Activated T-cell treated with anti-CD3 and anti-CD28 coated beads, Interleukin-2, amount 50 U/mL, for 4 hours (primary cell): ENCODE data around the gene TMEM266. TPM values are rescaled to one million over a fixed set of nuclear protein-coding genes. Genes with fewer than 3 reads are reported as not detected.

Source experiments
- ATAC-seq, 2 donors: fragments of 200-7000 bp; cut with Tn5 transposase; one replicate each; pipeline ENCODE4 v1.10.0; 2021
- DNase-seq: peaks from one replicate; pipeline ENCODE4 v3.0.0-alpha.2; 2020
- H3K27me3 Mint-ChIP-seq: one replicate; pipeline ENCODE4 v1.8.0; 2021; ENCODE audit warnings: low read depth, mixed read lengths
- H3K36me3 Mint-ChIP-seq: one replicate; pipeline ENCODE4 v1.8.0; 2022; ENCODE audit warnings: mixed read lengths; ENCODE audit not compliant: insufficient read depth
- H3K4me1 Mint-ChIP-seq: one replicate; pipeline ENCODE4 v1.8.0; 2021; ENCODE audit warnings: low read depth, mixed read lengths
- H3K4me3 Mint-ChIP-seq: one replicate; pipeline ENCODE4 v1.8.0; 2021; ENCODE audit warnings: mild to moderate bottlenecking, moderate library complexity, mixed read lengths
- H3K9me3 Mint-ChIP-seq: one replicate; pipeline ENCODE4 v1.8.0; 2021; ENCODE audit warnings: mixed read lengths
- total RNA-seq, 3 donors: library from RNA; stranded (reverse); gene quantifications; one replicate each; pipeline ENCODE4 v1.2.1, GENCODE V29; 2021

The TMEM266 gene
- total RNA-seq, 3 donors from 2014 or later = 0.11 to 0.13 TPM; not detected in 1

DNA sequence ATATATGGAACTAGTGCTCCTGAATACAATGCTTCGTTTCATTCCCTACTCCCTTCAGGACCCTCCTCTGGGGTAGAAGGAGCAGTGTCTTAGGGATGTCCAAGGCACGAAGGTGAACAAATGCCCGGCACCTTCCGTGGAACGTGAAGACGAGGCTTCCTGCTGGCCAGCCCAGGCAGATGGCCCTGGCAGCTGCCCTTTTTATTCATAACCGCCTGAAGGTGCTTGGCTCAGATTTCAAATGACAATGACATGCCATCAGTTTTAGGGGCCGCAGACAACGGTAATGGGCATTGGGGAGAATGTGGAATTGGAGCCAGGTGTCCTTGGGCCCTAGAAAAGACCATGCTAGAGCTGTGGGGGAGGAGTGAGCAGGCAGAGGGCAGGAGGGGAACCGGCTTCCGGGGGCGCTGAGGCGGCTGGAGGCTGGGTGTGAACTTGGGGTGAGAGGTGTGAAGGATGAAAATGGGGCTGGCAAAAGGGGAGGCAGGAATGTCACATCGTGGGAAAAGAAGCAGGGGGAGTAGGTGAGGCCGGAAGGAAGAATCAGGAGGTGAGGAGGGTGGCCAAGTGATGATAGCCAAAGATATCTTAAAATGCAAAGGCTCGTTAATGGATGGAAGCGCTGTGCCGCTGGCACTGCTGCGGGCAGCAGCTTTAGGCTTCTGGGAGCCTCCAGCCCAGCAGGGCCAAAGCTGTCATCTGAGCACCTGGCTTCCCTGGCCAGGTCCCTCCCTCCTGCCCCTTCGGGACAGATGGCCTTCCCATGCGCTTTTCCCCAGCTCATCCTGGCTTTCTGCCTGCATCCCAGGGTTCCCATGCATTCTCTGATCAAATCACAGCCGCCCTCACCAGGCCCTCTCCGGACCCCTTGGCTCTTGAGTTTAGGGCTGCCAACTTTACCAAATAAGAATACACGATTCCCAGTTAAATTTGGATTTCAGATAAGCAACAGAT, 93.7 kb downstream of the TMEM266 start:
- H3K4me1 Mint-ChIP-seq = peaks cover 13% of the 10 kb centered on the region
- no peak overlapping the region for H3K4me3 Mint-ChIP-seq
- H3K9me3 Mint-ChIP-seq = no peaks in the 10 kb centered on the region
- H3K36me3 Mint-ChIP-seq = no peaks in the 10 kb centered on the region
- DNase-seq (no peak), ATAC-seq (no peak)
- no peaks in the 10 kb centered on the region for H3K27me3 Mint-ChIP-seq

DNA sequence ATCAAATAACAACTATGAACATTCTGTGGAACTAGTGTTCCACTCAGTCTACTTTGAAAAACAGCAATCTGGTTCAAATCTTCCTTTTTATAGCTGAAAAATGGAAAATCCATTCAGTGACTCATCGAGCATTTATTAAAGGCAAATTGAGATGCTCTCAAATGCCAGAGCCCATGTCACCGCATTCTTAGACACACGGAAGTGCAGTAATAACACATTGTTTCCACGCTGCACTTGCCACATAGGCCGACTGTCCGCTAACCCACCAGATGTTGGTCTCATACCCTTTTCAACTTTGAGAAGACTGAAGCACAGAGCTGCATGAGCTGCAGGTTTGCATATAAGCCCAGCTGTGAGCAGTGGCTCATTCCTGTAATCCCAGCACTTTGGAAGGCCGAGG, 95.9 kb downstream of the TMEM266 start:
- H3K9me3 Mint-ChIP-seq = no peaks in the 10 kb centered on the region
- H3K4me1 Mint-ChIP-seq = peaks cover 8% of the 10 kb centered on the region
- no peaks in the 10 kb centered on the region for H3K36me3 Mint-ChIP-seq
- DNase-seq = no peak
- H3K27me3 Mint-ChIP-seq = no peaks in the 10 kb centered on the region
- ATAC-seq = no peak
- H3K4me3 Mint-ChIP-seq = no peak overlapping the region

DNA sequence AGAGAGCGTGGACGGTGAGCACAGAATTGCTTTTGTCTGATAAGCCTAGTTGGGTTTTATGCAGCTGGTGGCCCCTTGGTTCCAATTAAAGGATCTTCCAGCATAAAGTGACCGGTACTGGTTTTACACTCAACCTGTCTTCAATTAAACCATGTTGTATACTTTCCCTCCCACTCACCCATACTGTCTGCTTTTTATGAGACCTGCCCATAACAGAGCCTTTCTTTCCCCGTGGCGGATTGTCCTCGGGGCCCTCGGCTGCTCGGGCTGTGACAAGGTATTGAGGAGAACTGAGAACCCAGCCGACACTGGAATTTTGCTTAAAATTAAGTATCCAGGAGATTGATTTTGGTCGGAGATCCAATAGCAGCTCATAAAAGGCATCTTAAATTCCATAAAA, 98.4 kb downstream of the TMEM266 start:
- H3K27me3 Mint-ChIP-seq = peaks cover 3% of the 10 kb centered on the region
- ATAC-seq (no peak), DNase-seq (no peak)
- H3K9me3 Mint-ChIP-seq = no peaks in the 10 kb centered on the region
- peaks cover 2% of the 10 kb centered on the region for H3K4me1 Mint-ChIP-seq
- H3K36me3 Mint-ChIP-seq = no peaks in the 10 kb centered on the region
- no peak overlapping the region for H3K4me3 Mint-ChIP-seq

DNA sequence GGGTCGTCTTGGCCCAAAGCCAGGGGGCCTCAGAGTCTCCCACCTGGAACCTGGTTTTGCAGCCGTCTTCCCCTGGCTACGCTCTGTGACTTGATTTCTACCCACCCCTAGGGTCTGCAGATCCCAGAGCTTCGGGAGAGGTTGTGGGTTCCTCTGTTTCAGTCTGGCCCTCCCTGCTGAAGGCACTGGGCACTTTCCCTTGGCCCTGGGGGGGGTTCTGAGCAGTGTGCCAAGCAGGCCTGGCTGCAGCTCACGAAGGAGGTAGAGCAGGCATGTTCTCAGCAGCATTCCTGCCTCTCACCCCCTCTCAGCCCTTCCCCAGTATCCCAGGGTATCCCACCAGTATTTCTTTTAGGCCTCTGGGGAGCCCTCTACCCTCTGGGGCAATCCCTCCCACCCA, 99.0 kb downstream of the TMEM266 start:
- ATAC-seq (no peak), DNase-seq (no peak)
- Mint-ChIP-seq H3K4me3 (no peak overlapping the region), H3K27me3 (peaks cover 3% of the 10 kb centered on the region), H3K4me1 (peaks cover 2% of the 10 kb centered on the region), H3K36me3 (no peaks in the 10 kb centered on the region), H3K9me3 (no peaks in the 10 kb centered on the region)

DNA sequence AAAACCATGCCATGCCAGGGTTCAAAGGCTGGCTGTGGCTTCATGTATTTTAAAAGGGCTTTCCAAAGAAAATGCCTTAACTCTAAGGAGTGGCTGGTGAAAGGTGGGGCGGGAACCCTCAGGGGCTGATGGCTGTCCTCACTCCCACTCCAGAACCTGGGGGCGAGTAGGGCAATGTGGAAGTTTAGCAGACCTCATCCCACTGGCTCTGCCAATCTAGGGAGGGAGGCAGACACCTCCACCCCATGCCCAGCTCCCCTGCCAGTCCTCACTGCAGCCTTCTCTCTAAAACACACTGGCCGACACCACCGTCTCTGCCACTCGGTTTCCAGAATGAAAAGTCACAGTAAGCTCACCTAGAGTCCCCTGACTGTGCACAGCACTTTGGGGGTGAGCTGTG, 99.5 kb downstream of the TMEM266 start:
- peaks cover 2% of the 10 kb centered on the region for H3K4me1 Mint-ChIP-seq
- H3K36me3 Mint-ChIP-seq = no peaks in the 10 kb centered on the region
- no peak overlapping the region for H3K4me3 Mint-ChIP-seq
- no peaks in the 10 kb centered on the region for H3K9me3 Mint-ChIP-seq
- peaks cover 3% of the 10 kb centered on the region for H3K27me3 Mint-ChIP-seq
- DNase-seq (no peak), ATAC-seq (no peak)

DNA sequence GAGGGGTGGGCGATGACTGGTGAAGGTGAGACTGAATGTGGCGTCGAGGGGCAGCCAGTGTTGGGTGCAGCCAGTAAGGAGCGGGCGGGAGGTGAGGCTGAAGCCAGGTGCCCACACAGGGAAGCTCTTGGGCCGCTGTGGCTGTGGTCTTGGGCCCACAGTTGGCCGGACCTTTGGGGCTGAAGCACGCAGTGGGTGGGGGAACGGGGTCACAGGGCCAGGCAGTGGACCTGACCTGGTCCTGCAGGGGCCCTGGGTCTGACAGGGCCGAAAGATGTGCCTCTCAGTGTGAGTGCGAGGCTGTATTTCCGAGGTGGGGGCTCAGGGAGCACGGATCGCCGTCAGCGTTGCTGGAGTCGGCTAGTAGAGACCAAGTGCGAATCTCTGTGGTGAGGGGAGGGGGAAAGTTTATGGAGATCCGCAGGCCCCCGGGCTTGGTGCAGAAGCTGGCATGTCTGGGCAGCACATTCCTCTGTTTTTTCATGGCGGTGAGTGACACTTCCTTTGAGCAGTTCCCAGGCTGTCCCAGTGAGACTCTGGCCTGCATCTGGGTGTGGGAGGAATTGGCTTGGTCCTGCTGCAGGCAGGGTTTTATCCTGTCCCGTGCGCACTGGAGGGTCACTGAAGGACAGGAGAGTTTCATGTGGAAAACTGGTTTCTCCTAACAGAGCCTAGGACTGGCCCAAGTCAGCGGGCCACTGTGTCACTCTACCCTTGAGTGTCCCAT, 100.8 kb downstream of the TMEM266 start:
- Mint-ChIP-seq H3K27me3 (peaks cover 3% of the 10 kb centered on the region), H3K36me3 (no peaks in the 10 kb centered on the region), H3K4me1 (no peaks in the 10 kb centered on the region), H3K4me3 (no peak overlapping the region), H3K9me3 (no peaks in the 10 kb centered on the region)
- no peak for DNase-seq
- ATAC-seq = no peak

DNA sequence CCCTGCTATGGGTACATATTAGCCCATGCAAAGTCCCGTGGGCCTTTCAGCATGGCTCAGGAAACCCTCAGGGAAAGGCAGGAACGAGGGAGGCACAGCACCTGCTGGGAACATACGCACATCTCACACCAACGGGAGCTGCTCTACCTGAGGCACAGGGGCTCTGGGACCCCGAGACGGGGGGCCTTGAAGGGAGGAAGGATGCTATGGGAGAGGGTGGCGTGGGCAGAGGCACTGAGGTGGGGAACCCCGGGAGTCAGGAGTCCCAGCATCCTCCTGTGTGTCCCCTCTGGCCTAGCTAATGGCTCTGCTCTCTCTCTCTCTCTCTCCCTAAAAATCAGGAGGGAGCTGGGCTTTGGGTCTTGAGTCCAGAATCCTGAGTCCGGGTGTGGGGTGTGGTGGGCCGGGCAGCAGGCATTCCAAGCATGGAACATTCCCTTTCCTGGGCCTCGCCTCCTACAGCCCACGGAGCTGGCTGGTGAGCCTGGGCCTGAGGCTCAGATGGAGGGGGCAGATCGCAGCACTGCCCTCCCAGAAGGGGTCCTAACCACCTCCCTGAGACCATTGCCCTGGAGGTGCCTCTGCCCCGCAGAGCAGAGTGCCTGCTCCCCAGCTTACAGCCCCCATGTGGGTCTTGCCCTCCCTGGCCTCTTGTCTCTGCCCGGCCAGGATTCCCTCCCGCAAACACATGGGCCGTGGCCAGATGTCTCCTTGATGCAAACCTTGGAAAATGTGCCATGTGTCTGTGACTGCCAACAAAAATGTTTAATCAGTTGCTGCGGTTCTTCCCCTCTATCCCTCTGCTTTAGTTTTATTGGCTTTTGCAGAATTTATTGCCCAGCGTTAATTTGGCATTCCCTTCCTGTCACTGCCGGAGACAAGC, 101.6 kb downstream of the TMEM266 start:
- no peaks in the 10 kb centered on the region for H3K36me3 Mint-ChIP-seq
- no peaks in the 10 kb centered on the region for H3K4me1 Mint-ChIP-seq
- H3K27me3 Mint-ChIP-seq = peaks cover 3% of the 10 kb centered on the region
- DNase-seq = no peak
- H3K9me3 Mint-ChIP-seq = no peaks in the 10 kb centered on the region
- H3K4me3 Mint-ChIP-seq = no peak overlapping the region
- ATAC-seq = no peak

DNA sequence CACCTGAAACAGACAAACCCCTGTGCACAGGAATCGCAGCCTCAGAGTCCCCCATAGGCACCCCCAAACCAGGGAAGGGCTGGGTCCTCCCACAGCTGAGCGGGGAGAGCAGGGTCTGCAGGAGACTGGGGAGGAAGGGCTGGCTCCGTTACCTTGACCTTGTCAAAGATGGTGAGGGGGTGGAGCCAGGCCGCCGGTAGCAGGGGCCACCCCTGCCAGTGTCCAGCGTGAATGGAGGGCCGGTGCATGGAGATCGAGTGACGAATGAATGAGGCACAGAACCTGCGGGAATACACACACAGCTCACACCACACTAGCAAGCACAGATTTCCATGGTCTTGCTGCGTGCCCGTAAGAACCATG, 102.2 kb downstream of the TMEM266 start:
- Mint-ChIP-seq H3K4me1 (no peaks in the 10 kb centered on the region), H3K4me3 (no peak overlapping the region), H3K27me3 (peaks cover 3% of the 10 kb centered on the region), H3K9me3 (no peaks in the 10 kb centered on the region), H3K36me3 (no peaks in the 10 kb centered on the region)
- no peak for ATAC-seq
- DNase-seq = no peak

DNA sequence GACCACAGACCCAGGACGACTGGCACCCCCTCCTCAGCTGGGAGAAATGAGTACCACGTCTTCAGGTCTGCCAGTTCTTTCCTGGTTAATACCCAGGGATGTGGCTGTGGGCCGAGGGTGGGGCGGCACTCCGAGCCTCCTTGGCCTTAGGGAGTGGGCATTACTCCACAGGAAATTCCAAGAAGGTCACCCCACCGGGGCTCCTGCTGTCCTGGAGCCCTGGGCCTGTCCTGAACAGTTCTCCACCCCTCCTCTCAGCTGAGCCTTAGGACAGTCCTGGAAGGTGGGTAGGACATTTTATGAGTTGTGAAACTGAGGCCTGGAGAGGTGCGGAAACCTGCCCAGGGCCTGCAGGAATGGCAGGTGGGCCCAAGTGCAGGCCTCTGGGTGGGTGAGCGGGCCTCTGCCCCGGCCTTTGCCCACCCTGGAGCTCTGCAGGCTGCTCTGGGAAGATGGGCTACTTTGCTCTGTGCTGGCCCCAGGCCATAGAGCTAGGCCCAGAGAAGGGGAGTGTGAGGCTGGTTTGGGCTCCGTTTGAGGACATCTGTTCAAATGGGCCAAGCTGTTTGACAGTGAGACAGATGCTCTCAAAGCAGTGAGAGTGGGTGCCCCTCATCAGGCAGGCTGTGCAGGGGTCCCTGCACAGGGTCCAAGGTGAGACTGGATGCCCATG, 103.1 kb downstream of the TMEM266 start:
- no peak overlapping the region for H3K4me3 Mint-ChIP-seq
- H3K27me3 Mint-ChIP-seq = peaks cover 3% of the 10 kb centered on the region
- ATAC-seq (no peak), DNase-seq (no peak)
- no peaks in the 10 kb centered on the region for H3K9me3 Mint-ChIP-seq
- no peaks in the 10 kb centered on the region for H3K4me1 Mint-ChIP-seq
- no peaks in the 10 kb centered on the region for H3K36me3 Mint-ChIP-seq

DNA sequence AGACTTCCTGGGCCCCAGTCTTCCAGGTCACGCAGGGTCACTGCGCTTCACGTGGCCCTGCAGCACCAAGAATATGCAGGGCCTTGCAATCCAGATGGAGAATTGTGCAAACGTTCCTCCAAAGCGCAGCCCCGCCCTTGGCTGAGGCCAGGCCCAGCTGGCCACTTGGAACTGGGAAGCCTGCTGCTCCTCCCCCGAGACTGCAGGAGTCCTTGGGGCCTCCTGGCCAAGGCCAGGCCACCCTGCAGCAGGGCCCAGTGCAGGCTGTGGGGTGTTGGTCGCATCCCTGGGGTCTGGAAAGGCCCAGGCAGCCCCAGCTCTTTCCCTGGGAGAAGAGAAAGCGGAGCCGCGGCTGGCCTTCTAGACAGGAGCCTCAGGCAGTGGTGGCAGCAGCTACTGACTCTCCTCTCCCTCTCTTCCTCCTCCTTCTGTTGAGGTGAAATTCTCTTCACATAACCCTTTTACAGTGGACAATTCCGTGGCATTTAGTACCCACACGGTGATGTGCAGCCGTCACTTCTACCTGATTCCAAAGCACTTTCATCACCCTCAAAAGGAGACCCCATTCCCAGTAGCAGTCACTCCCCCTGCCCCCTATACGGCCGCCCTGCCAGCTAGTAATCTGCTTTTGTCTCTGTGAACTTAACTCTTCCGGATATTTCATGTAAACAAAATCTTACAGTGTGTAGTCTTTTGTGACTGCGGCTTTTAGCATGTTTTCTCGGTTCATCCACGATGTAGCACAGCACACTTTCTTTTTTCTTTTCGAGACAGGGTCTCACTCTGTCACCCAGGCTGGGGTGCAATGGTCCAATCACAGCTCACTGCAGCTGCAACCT, 103.9 kb downstream of the TMEM266 start:
- Mint-ChIP-seq H3K9me3 (no peaks in the 10 kb centered on the region), H3K4me3 (no peak overlapping the region), H3K27me3 (peaks cover 3% of the 10 kb centered on the region), H3K36me3 (no peaks in the 10 kb centered on the region), H3K4me1 (no peaks in the 10 kb centered on the region)
- ATAC-seq (no peak), DNase-seq (no peak)

DNA sequence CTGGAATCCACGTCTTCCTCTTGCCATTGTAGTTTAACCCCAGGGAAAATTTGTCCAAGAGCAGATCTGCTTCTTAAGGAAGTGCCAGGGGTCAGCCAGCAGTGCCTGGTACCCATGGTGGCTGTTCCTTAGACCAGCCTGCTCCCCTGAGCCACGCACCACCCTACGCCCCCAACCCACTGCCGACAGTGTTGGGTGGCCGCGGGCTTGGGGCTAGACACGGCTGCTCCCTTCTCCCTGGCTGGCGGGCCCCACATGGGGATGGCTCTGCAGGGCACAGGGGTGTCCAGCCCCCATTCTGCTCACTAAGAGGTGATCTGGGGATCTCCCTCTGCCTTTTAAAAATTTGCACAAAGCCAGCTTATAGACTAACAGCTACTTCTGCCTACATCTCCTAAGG, 104.8 kb downstream of the TMEM266 start:
- Mint-ChIP-seq H3K4me1 (no peaks in the 10 kb centered on the region), H3K4me3 (no peak overlapping the region), H3K27me3 (peaks cover 3% of the 10 kb centered on the region), H3K9me3 (no peaks in the 10 kb centered on the region), H3K36me3 (no peaks in the 10 kb centered on the region)
- DNase-seq (no peak), ATAC-seq (no peak)

DNA sequence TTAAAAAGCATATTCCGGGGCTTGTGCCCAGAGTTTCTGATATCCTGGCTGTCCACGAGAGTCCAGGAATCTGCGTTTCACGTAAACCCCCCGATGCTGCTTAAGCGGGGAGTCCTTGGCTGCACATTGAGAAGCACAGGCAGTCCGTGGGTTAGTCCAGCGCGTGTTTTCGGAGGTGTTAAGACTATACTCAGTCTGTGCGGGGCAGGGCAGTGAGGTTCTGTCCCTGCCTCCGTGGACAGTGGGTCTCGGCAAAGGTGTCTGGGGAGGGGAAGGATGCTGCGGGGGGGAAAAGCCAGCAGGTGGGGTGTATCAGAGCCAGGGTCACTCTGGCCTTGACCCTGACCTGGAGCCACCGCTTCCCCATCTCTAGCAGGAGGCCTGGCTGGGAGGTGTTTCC, 106.2 kb downstream of the TMEM266 start:
- Mint-ChIP-seq H3K36me3 (no peaks in the 10 kb centered on the region), H3K27me3 (peaks cover 3% of the 10 kb centered on the region), H3K4me1 (no peaks in the 10 kb centered on the region), H3K9me3 (no peaks in the 10 kb centered on the region), H3K4me3 (no peak overlapping the region)
- DNase-seq (no peak), ATAC-seq (no peak)

DNA sequence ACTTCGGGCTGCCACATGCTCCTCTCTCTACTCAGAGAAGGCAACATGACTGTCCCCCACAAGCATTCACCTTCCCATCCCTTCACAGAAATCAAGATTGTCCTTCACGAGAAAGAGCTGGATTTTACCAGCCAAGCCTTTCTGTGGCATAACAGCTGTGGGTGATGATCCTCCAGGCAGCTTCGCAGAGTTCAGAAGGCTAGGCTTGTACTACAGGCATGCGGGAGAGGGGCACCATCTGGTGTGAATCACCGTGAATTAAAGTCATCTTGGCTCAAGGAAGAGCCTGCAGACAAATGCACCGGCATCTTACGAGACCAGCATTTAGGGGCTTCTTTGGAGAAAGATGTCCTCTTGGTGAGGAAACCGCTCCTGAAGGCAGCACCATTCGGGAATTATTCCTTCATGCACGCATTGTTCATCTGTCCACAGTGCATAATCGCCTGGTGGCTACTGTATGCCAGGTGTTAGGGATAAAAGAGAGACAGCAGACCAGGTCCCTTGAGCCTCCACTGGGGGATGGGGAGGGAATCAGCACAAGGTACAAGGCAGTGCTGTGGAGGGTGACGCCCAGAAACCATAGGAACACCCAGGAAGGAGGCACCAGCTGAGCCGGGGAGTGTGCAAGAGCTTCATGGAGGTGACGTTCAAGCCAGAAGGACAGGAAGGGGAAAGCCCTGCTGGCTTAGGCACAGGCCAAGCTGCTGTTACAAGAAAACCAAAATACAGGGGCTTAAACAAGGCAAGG, 108.6 kb downstream of the TMEM266 start:
- Mint-ChIP-seq H3K4me3 (no peak overlapping the region), H3K27me3 (peaks cover 2% of the 10 kb centered on the region), H3K9me3 (no peaks in the 10 kb centered on the region), H3K4me1 (no peaks in the 10 kb centered on the region), H3K36me3 (no peaks in the 10 kb centered on the region)
- no peak for DNase-seq
- ATAC-seq = no peak
